Omental fat pad (tissue), 4 donors: Measurements from ENCODE around the gene PFKL. TPM values are rescaled to one million over a fixed set of nuclear protein-coding genes. Genes with fewer than 3 reads are reported as not detected.
A peak's percentile ranks its signal among the peaks of the same experiment; 100 is the strongest.

Experiments
- ATAC-seq: fragments of 150-250 bp; one replicate; pipeline ENCODE4 v1.9.1; 2016; ENCODE audit warnings: mild to moderate bottlenecking, moderate library complexity; ENCODE audit not compliant: low FRiP score
- DNase-seq: peaks from one replicate; pipeline ENCODE4 v3.0.0-alpha.2; 2019; ENCODE audit warnings: low spot score
- CTCF ChIP-seq, 3 donors: fragments of 450-650 bp; IDR thresholded peaks; one replicate each; pipeline ENCODE4 v1.5.1; 2016 to 2017; ENCODE audit warnings: antibody characterized with exemption in 3 of 3, mild to moderate bottlenecking in 3 of 3, moderate library complexity in 2 of 3
- total RNA-seq, 4 donors: library from RNA; depleted of rRNA; stranded (reverse); fragments of >200 nt; gene quantifications; one replicate each; pipeline ENCODE4 v1.1.0, GENCODE V29; 2016

The PFKL gene
- total RNA-seq, 4 donors from 2014 or later, result 75.7 to 114 (median 104) TPM

- no peak for TF ChIP-seq CTCF (IDR thresholded peaks at IDR 0.05)
- DNase-seq, result no peak
- ATAC-seq, result no peak
Observed at GRCh38 chr21:44314128-44314527, 14.3 kb downstream of the PFKL start.

GRCh38 chr21:44314561-44314960 lies 14.7 kb downstream of the PFKL start:
- ATAC-seq, result no peak
- no peak for TF ChIP-seq CTCF (IDR thresholded peaks at IDR 0.05)
- DNase-seq, result no peak

- TF ChIP-seq CTCF (IDR thresholded peaks at IDR 0.05), result no peak
- no peak for ATAC-seq
- DNase-seq, result no peak
Observed at GRCh38 chr21:44315691-44316203, 15.9 kb downstream of the PFKL start.

GRCh38 chr21:44316277-44316900 lies 16.5 kb downstream of the PFKL start:
- ATAC-seq, result peak; percentile 10
- no peak for TF ChIP-seq CTCF (IDR thresholded peaks at IDR 0.05)

GRCh38 chr21:44317241-44317782 lies 17.5 kb downstream of the PFKL start:
- ATAC-seq (no peak), DNase-seq (no peak)
- TF ChIP-seq CTCF (IDR thresholded peaks at IDR 0.05), result no peak

More at GRCh38 chr21:44316277-44316900, 16.5 kb downstream of the PFKL start:
- DNase-seq, result no peak

GRCh38 chr21:44317871-44318270 lies 18.0 kb downstream of the PFKL start:
- no peak for TF ChIP-seq CTCF (IDR thresholded peaks at IDR 0.05)
- DNase-seq (no peak), ATAC-seq (no peak)
